HepG2 (cell line): Measurements from ENCODE around the gene ORMDL3. TPM values are rescaled to one million over a fixed set of nuclear protein-coding genes. Genes with fewer than 3 reads are reported as not detected.
A peak's percentile ranks its signal among the peaks of the same experiment; 100 is the strongest.
"Not testable (repeated sequence)": the region's sequence is repeated elsewhere in the genome, so short reads cannot be mapped to it uniquely, and the experiment has no call there.

Experiments used
- ATAC-seq: fragments of 200-7000 bp; cut with Tn5 transposase; 3 replicates; pipeline ENCODE4 v1.9.1; 2020; ENCODE audit warnings: mild to moderate bottlenecking, moderate library complexity
- BruUV-seq: library from RNA; stranded (reverse); fragments of 400-500 nt; replicated peaks from 2 replicates; lab custom pipeline; 2021; lab: Mats Ljungman, UMichigan
- CTCF ChIA-PET: fragments of 300-600 bp; formaldehyde crosslinking; extraction: SDS; loops from one replicate; lab custom pipeline; 2021; ENCODE audit warnings: low total read pairs, inconsistent platforms, low intra/inter-chr PET ratio; lab: Yijun Ruan, JAX
- POLR2A ChIA-PET: fragments of 350-600 bp; sonication (Branson Sonifier 250); formaldehyde crosslinking; loops from one replicate; lab custom pipeline; 2020; ENCODE audit warnings: antibody characterized with exemption, inconsistent platforms; lab: Yijun Ruan, JAX
- DNase-seq: peaks from one replicate; pipeline ENCODE4 v3.0.0-alpha.2; 2015; ENCODE audit warnings: low spot score
- FAIRE-seq: peaks from 3 replicates; lab custom pipeline; 2011; peaks lifted over from hg19 to GRCh38; lab: Jason Lieb, UNC
- H2AFZ ChIP-seq: one replicate; pipeline ENCODE4 v1.6.1; 2011; ENCODE audit warnings: low read length, inconsistent platforms
- H3K27ac ChIP-seq: fragments of 300-600 bp; 3 replicates; pipeline ENCODE4 v1.8.0; 2011; ENCODE audit warnings: mixed run types, mild to moderate bottlenecking, mixed read lengths, low read length, inconsistent platforms; ENCODE audit not compliant: insufficient read depth; ENCODE audit errors: extremely low read length
- H3K27me3 ChIP-seq, 2 experiments: fragments of 200-600 bp in 1 of 2; 2 replicates in 1 of 2; 3 replicates in 1 of 2; pipeline versions ENCODE4 v1.6.0 to v1.8.0; 2011; ENCODE audit warnings: low read length in 2 of 2, mild to moderate bottlenecking in 2 of 2, moderate library complexity in 2 of 2, inconsistent platforms in 1 of 2; ENCODE audit not compliant: insufficient read depth in 2 of 2, control insufficient read depth in 1 of 2
- H3K36me3 ChIP-seq, 2 experiments: fragments of 200-600 bp in 1 of 2; replicated peaks in 1 of 2; 2 replicates in 1 of 2; 3 replicates in 1 of 2; pipeline versions ENCODE4 v1.5.1 to v1.8.0; 2011; ENCODE audit warnings: low read length in 2 of 2, inconsistent platforms in 1 of 2; ENCODE audit not compliant: insufficient read depth in 2 of 2, control insufficient read depth in 1 of 2
- H3K4me1 ChIP-seq: 2 replicates; pipeline ENCODE4 v1.5.1; 2012; ENCODE audit warnings: low read length, inconsistent platforms; ENCODE audit not compliant: insufficient read depth
- H3K4me2 ChIP-seq: 2 replicates; pipeline ENCODE4 v1.6.0; 2011; ENCODE audit warnings: low read depth, low read length, inconsistent platforms
- H3K4me3 ChIP-seq, 3 experiments: fragments of 200-600 bp in 1 of 3; sonication (generic), shearing (Covaris generic) in 1 of 3; replicated peaks in 1 of 3; 2 replicates each; pipeline ENCODE4 v1.5.1; 2011 to 2016; ENCODE audit warnings: low read length in 3 of 3, inconsistent platforms in 2 of 3, low read depth in 2 of 3, mild to moderate bottlenecking in 2 of 3, control low read depth in 1 of 3, mixed read lengths in 1 of 3; ENCODE audit not compliant: insufficient read depth in 1 of 3
- H3K79me2 ChIP-seq: one replicate; pipeline ENCODE4 v1.6.1; 2011; ENCODE audit warnings: low read length, inconsistent platforms; ENCODE audit not compliant: insufficient read depth
- H3K9ac ChIP-seq: 2 replicates; pipeline ENCODE4 v1.6.0; 2011; ENCODE audit warnings: mild to moderate bottlenecking, low read depth, low read length, inconsistent platforms; ENCODE audit not compliant: insufficient read depth
- H3K9me3 ChIP-seq: 2 replicates; pipeline ENCODE4 v1.5.1; 2012; ENCODE audit warnings: mild to moderate bottlenecking, low read length
- H4K20me1 ChIP-seq: 2 replicates; pipeline ENCODE4 v1.6.0; 2011; ENCODE audit warnings: inconsistent platforms, mild to moderate bottlenecking, low read length, moderate library complexity; ENCODE audit not compliant: insufficient read depth
- HMG20A ChIP-seq: IDR thresholded peaks from 2 replicates; pipeline ENCODE4 v1.6.1; 2016; ENCODE audit warnings: borderline replicate concordance
- KMT2A ChIP-seq: sonication (generic); formaldehyde crosslinking; IDR thresholded peaks from 2 replicates; pipeline ENCODE4 v1.4.0; 2020; ENCODE audit warnings: missing genetic modification reagents
- RCOR2 ChIP-seq: IDR thresholded peaks from 2 replicates; pipeline ENCODE4 v1.6.1; 2016; ENCODE audit warnings: missing biosample characterization, missing genetic modification reagents
- YEATS2 ChIP-seq: sonication (generic); formaldehyde crosslinking; IDR thresholded peaks from 2 replicates; pipeline ENCODE4 v1.4.0; 2020; ENCODE audit warnings: missing genetic modification reagents, borderline replicate concordance
- ZNF235 ChIP-seq: sonication (generic); formaldehyde crosslinking; IDR thresholded peaks from 2 replicates; pipeline ENCODE4 v1.8.1; 2023; ENCODE audit warnings: mild to moderate bottlenecking, missing genetic modification reagents, borderline replicate concordance
- ZNF460 ChIP-seq: sonication (generic); formaldehyde crosslinking; IDR thresholded peaks from 2 replicates; pipeline ENCODE4 v1.5.1; 2020; ENCODE audit warnings: missing genetic modification reagents, mild to moderate bottlenecking, borderline replicate concordance
- WGBS: methylation state at CpG from one replicate; pipeline ENCODE4 v1.1.6; 2017; ENCODE audit warnings: low lambda C conversion rate; 5-methylcytosine and 5-hydroxymethylcytosine counted together
- in situ Hi-C: cut with HindIII; loops from 2 replicates; pipeline ENCODE4 v1.10.0; 2017; ENCODE audit warnings: low pct_unique_long_range_greater_than_20kb; ENCODE audit not compliant: extremely low pct_ligation_motif_present
- intact Hi-C: fragments of 100-400 bp; cut with micrococcal nuclease; formaldehyde crosslinking; loops from one replicate; pipeline ENCODE4 v1.10.0; 2022; ENCODE audit not compliant: unreplicated experiment
- polyA plus RNA-seq, 8 experiments: library from polyadenylated mRNA; depleted of rRNA in 3 of 8; stranded (reverse) in 7 of 8; unstranded in 1 of 8; fragments of >200 nt; fragmentation: Illumina TruSeq in 4 of 8; extraction: Trizol in 4 of 8; gene quantifications; 2 replicates each; pipeline versions ENCODE4 v1.2.1 to v1.2.3, GENCODE V29; 2011 to 2016; ENCODE audit warnings: low read depth in 4 of 8, missing spikeins in 1 of 8, mixed read lengths in 1 of 8; ENCODE audit not compliant: insufficient read depth in 1 of 8
- total RNA-seq, 5 experiments: library from RNA; depleted of rRNA; stranded (reverse); fragments of >200 nt; fragmentation: Illumina TruSeq; extraction: Trizol; gene quantifications; 2 replicates each; pipeline ENCODE4 v1.2.3, GENCODE V29; 2016; ENCODE audit warnings: low read depth in 1 of 5
- TF ChIP-seq, protein P1 (sequence below): sonication (generic); formaldehyde crosslinking; IDR thresholded peaks from 2 replicates; pipeline ENCODE4 v1.4.0; 2020; ENCODE audit warnings: missing genetic modification reagents
- TF ChIP-seq, protein P2 (sequence below): sonication (generic); formaldehyde crosslinking; IDR thresholded peaks from 2 replicates; pipeline ENCODE4 v1.4.0; 2020; ENCODE audit warnings: missing genetic modification reagents, borderline replicate concordance
- TF ChIP-seq, protein P3 (sequence below): fragments of 450-650 bp; IDR thresholded peaks from 2 replicates; pipeline ENCODE4 v1.6.1; 2017

ORMDL3 gene
- total and polyA plus RNA-seq, 2 of the 13 experiments (the other 11 are each of a cell fraction or from before 2014, with no cell fraction given), result 181 to 384 TPM

DNA sequence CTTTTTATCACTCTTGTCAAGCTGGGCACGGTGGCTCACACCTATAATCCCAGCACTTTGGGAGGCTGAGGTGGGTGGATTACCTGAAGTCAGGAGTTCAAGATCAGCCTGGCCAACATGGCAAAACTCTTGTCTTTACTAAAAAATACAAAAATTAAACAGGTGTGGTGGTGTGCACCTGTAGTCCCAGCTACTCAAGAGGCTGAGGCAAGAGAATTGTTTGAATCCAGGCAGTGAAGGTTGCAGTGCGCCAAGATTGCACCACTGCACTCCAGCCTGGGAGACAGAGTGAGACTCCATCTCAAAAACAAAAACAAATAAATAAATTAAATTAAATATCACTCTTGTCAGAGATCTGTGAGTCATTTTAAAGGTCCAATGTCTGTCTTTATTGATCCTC lies 25.4 kb downstream of the ORMDL3 start:
- H3K4me1 ChIP-seq, result peaks cover 24% of the 10 kb centered on the region
- FAIRE-seq, H3K9ac ChIP-seq, BruUV-seq, ATAC-seq, in situ Hi-C loops, H3K4me3 ChIP-seq, DNase-seq, H2AFZ ChIP-seq, H3K79me2 ChIP-seq, H3K9me3 ChIP-seq, CTCF ChIA-PET: not testable (repeated sequence)
- WGBS, result 90% methylated on average over 2 of the region's 2 CpGs
- POLR2A ChIA-PET, result interaction anchor here (1.4 kb wide), 1 partner anchor 24 kb away, joined by 4 read pairs; no protein-coding TSS in a partner anchor
- TF ChIP-seq, protein P1, sequence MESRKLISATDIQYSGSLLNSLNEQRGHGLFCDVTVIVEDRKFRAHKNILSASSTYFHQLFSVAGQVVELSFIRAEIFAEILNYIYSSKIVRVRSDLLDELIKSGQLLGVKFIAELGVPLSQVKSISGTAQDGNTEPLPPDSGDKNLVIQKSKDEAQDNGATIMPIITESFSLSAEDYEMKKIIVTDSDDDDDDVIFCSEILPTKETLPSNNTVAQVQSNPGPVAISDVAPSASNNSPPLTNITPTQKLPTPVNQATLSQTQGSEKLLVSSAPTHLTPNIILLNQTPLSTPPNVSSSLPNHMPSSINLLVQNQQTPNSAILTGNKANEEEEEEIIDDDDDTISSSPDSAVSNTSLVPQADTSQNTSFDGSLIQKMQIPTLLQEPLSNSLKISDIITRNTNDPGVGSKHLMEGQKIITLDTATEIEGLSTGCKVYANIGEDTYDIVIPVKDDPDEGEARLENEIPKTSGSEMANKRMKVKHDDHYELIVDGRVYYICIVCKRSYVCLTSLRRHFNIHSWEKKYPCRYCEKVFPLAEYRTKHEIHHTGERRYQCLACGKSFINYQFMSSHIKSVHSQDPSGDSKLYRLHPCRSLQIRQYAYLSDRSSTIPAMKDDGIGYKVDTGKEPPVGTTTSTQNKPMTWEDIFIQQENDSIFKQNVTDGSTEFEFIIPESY, result peak; percentile 79
- TF ChIP-seq ZNF460 (CRISPR knock-in tag), result peak; percentile 52; the same call in 1 of the 2 replicates
- TF ChIP-seq, all 625 proteins: peak for 2; not testable (repeated sequence) for 623
- H3K27me3 ChIP-seq, intact Hi-C loops, H4K20me1 ChIP-seq, H3K4me2 ChIP-seq, H3K36me3 ChIP-seq, H3K27ac ChIP-seq: not testable (repeated sequence)

DNA sequence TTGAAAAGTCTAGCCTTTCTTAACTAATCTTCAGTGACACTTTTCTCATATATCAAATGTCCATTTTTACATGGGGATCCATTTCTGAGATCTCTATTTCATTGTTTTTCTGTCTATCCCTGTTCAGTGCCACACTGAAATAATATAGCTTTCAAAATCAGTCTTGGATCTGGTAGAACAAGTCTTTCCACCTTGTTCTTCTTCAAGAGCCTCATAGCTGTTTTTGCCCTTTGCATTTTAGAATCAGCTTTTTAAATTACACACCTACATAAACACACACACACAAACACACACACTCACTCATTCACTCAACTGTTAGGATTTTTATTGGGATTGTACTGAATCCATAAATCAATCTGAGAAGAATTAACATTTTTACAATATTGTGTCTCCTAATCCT lies 28.2 kb downstream of the ORMDL3 start:
- no peak overlapping the region for H2AFZ ChIP-seq
- intact Hi-C loops, result no loop called here
- in situ Hi-C loops, result no loop called here
- no peaks in the 10 kb centered on the region for H3K79me2 ChIP-seq
- no peaks in the 10 kb centered on the region for H3K36me3 ChIP-seq
- H3K27me3 ChIP-seq, result no peaks in the 10 kb centered on the region; a peak in 1 of 5 replicates
- H3K4me3 ChIP-seq, result no peak overlapping the region
- CTCF ChIA-PET, result no interaction called here
- no peak for FAIRE-seq
- H4K20me1 ChIP-seq, result no peaks in the 10 kb centered on the region
- no peaks in the 10 kb centered on the region for H3K9me3 ChIP-seq
- H3K9ac ChIP-seq, result no peak overlapping the region
- DNase-seq, result no peak
- TF ChIP-seq RCOR2 (CRISPR knock-in tag), result no peak
- no peak for TF ChIP-seq ZNF235
- no peak for TF ChIP-seq KMT2A (CRISPR knock-in tag)
- TF ChIP-seq, protein P2, sequence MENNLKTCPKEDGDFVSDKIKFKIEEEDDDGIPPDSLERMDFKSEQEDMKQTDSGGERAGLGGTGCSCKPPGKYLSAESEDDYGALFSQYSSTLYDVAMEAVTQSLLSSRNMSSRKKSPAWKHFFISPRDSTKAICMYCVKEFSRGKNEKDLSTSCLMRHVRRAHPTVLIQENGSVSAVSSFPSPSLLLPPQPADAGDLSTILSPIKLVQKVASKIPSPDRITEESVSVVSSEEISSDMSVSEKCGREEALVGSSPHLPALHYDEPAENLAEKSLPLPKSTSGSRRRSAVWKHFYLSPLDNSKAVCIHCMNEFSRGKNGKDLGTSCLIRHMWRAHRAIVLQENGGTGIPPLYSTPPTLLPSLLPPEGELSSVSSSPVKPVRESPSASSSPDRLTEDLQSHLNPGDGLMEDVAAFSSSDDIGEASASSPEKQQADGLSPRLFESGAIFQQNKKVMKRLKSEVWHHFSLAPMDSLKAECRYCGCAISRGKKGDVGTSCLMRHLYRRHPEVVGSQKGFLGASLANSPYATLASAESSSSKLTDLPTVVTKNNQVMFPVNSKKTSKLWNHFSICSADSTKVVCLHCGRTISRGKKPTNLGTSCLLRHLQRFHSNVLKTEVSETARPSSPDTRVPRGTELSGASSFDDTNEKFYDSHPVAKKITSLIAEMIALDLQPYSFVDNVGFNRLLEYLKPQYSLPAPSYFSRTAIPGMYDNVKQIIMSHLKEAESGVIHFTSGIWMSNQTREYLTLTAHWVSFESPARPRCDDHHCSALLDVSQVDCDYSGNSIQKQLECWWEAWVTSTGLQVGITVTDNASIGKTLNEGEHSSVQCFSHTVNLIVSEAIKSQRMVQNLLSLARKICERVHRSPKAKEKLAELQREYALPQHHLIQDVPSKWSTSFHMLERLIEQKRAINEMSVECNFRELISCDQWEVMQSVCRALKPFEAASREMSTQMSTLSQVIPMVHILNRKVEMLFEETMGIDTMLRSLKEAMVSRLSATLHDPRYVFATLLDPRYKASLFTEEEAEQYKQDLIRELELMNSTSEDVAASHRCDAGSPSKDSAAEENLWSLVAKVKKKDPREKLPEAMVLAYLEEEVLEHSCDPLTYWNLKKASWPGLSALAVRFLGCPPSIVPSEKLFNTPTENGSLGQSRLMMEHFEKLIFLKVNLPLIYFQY (CRISPR knock-in tag), result no peak
- TF ChIP-seq HMG20A (CRISPR knock-in tag), result no peak
- no peak for TF ChIP-seq YEATS2 (CRISPR knock-in tag)
- TF ChIP-seq, protein P3, sequence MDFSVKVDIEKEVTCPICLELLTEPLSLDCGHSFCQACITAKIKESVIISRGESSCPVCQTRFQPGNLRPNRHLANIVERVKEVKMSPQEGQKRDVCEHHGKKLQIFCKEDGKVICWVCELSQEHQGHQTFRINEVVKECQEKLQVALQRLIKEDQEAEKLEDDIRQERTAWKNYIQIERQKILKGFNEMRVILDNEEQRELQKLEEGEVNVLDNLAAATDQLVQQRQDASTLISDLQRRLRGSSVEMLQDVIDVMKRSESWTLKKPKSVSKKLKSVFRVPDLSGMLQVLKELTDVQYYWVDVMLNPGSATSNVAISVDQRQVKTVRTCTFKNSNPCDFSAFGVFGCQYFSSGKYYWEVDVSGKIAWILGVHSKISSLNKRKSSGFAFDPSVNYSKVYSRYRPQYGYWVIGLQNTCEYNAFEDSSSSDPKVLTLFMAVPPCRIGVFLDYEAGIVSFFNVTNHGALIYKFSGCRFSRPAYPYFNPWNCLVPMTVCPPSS, result no peak
- TF ChIP-seq, all 625 proteins: peak for 0
- Histone ChIP-seq H3K27ac (no peak overlapping the region), H3K4me1 (peaks cover 8% of the 10 kb centered on the region), H3K4me2 (no peak overlapping the region)
- POLR2A ChIA-PET, result interaction anchor here (0.7 kb wide), 1 partner anchor 25 kb away, joined by 3 read pairs; no protein-coding TSS in a partner anchor
- ATAC-seq, result no peak
- no TSS peak for BruUV-seq
